ENCODE measurements around the gene TRIM42.

The TRIM42 gene

GRCh38 chr3:140682586-140682985 lies 4.7 kb downstream of the TRIM42 start:
- Histone ChIP-seq H3K27me3 (replicated peaks; ENCODE audit: control insufficient read depth, insufficient read depth, low read length, poor library complexity, severe bottlenecking) (no peaks in the 10 kb centered on the region), H3K27ac (ENCODE audit: insufficient read depth, low read length, poor library complexity, severe bottlenecking) (no peak overlapping the region), H3K36me3 (ENCODE audit: control insufficient read depth, insufficient read depth, low read length) (no peaks in the 10 kb centered on the region), H3K4me1 (ENCODE audit: control insufficient read depth, insufficient read depth, low read length, poor library complexity, severe bottlenecking) (no peaks in the 10 kb centered on the region), H3K9me3 (ENCODE audit: control insufficient read depth, low read length) (no peaks in the 10 kb centered on the region), H3K4me3 (ENCODE audit: insufficient read depth, low read depth, low read length, poor library complexity, severe bottlenecking) (no peak overlapping the region)
- no peak for DNase-seq

DNA sequence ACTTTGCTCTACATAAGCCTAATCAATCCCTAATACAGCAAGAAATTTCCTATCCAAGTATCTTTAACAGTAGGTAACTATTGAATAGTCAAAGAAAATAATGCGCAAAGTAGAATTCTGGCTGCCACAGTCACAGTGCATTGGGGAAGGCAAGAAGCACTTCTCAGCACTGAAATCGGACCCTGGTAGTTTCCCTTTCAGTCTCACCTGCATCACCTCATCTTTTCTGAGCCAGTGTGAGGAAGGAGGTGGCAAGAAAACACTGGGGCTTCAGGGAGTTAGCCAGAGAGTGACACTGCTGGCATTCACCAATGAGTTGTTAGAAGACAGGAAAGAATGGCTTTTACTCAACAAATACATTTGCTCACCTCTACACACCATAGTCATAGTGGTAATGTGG lies 8.3 kb downstream of the TRIM42 start:
- H3K4me3 ChIP-seq (ENCODE audit: insufficient read depth, low read depth, low read length, poor library complexity, severe bottlenecking) = no peak overlapping the region
- no peaks in the 10 kb centered on the region for H3K27me3 ChIP-seq (replicated peaks; ENCODE audit: control insufficient read depth, insufficient read depth, low read length, poor library complexity, severe bottlenecking)
- no peak overlapping the region for H3K27ac ChIP-seq (ENCODE audit: insufficient read depth, low read length, poor library complexity, severe bottlenecking)
- H3K9me3 ChIP-seq (ENCODE audit: control insufficient read depth, low read length) = no peaks in the 10 kb centered on the region
- no peak for DNase-seq
- no peaks in the 10 kb centered on the region for H3K4me1 ChIP-seq (ENCODE audit: control insufficient read depth, insufficient read depth, low read length, poor library complexity, severe bottlenecking)
- no peaks in the 10 kb centered on the region for H3K36me3 ChIP-seq (ENCODE audit: control insufficient read depth, insufficient read depth, low read length)

DNA sequence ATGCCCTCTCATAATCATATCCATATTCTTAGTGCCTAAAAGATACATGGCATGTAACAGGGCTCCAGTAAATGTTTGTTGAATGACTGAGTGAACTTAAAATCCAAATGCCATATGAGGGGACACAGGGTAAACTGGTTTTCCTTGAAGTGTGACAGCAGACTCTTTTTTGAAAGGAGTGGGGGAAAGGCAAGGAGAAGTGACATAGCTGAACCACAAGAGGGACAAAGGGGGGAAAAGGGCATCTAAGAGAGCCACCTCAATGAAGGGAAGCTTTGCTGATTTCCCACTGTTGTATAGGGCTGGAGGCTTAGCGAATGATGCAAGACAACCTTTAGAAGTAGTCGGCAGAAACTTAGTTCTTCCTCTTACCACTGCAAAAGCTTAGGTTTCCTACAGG lies 9.1 kb downstream of the TRIM42 start:
- Histone ChIP-seq H3K4me3 (ENCODE audit: insufficient read depth, low read depth, low read length, poor library complexity, severe bottlenecking) (no peak overlapping the region), H3K27ac (ENCODE audit: insufficient read depth, low read length, poor library complexity, severe bottlenecking) (no peak overlapping the region), H3K36me3 (ENCODE audit: control insufficient read depth, insufficient read depth, low read length) (no peaks in the 10 kb centered on the region), H3K27me3 (replicated peaks; ENCODE audit: control insufficient read depth, insufficient read depth, low read length, poor library complexity, severe bottlenecking) (no peaks in the 10 kb centered on the region), H3K4me1 (ENCODE audit: control insufficient read depth, insufficient read depth, low read length, poor library complexity, severe bottlenecking) (no peaks in the 10 kb centered on the region), H3K9me3 (ENCODE audit: control insufficient read depth, low read length) (no peaks in the 10 kb centered on the region)
- no peak for DNase-seq

DNA sequence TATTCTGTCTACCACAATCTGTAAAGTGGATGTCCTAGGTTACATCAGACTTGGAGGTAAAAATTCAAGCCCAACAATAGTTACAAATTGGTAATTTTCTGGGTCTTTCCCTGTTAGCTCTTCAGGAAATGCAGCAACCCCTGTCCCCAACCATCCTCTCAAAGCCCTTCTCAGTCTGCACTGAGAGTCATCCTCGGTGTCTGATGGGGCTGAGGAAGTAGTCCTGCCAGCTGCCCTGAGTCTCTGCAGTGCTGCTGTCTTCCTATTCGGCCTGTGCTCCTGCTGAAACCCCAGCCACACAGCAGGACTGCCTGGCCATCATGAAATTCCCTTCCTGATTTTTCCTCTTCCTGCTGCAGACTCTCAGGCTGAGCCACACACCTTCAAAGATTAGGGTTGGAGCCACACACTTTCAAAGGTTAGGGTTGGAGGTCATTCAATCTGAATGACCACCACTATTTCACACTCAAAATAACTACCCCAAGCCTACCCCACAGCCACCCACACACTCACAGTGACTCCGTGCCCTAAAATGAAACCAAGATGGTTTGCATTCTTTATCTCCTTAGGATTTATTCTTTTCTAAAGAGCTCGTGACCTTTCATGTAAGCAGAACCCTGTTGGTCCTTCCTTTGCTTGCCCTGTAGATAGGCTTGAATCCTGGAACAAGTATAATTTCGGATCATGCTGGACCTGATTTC lies 17.6 kb downstream of the TRIM42 start:
- no peak for DNase-seq
- H3K27ac ChIP-seq (ENCODE audit: insufficient read depth, low read length, poor library complexity, severe bottlenecking) = no peak overlapping the region
- no peaks in the 10 kb centered on the region for H3K4me1 ChIP-seq (ENCODE audit: control insufficient read depth, insufficient read depth, low read length, poor library complexity, severe bottlenecking)
- H3K4me3 ChIP-seq (ENCODE audit: insufficient read depth, low read depth, low read length, poor library complexity, severe bottlenecking) = no peak overlapping the region
- no peaks in the 10 kb centered on the region for H3K36me3 ChIP-seq (ENCODE audit: control insufficient read depth, insufficient read depth, low read length)
- H3K9me3 ChIP-seq (ENCODE audit: control insufficient read depth, low read length) = no peaks in the 10 kb centered on the region
- no peaks in the 10 kb centered on the region for H3K27me3 ChIP-seq (replicated peaks; ENCODE audit: control insufficient read depth, insufficient read depth, low read length, poor library complexity, severe bottlenecking)

GRCh38 chr3:140699516-140700231 lies 21.8 kb downstream of the TRIM42 start:
- no peak for DNase-seq
- Histone ChIP-seq H3K9me3 (ENCODE audit: control insufficient read depth, low read length) (no peaks in the 10 kb centered on the region), H3K27ac (ENCODE audit: insufficient read depth, low read length, poor library complexity, severe bottlenecking) (no peak overlapping the region), H3K36me3 (ENCODE audit: control insufficient read depth, insufficient read depth, low read length) (no peaks in the 10 kb centered on the region), H3K27me3 (replicated peaks; ENCODE audit: control insufficient read depth, insufficient read depth, low read length, poor library complexity, severe bottlenecking) (no peaks in the 10 kb centered on the region), H3K4me1 (ENCODE audit: control insufficient read depth, insufficient read depth, low read length, poor library complexity, severe bottlenecking) (no peaks in the 10 kb centered on the region), H3K4me3 (ENCODE audit: insufficient read depth, low read depth, low read length, poor library complexity, severe bottlenecking) (no peak overlapping the region)

DNA sequence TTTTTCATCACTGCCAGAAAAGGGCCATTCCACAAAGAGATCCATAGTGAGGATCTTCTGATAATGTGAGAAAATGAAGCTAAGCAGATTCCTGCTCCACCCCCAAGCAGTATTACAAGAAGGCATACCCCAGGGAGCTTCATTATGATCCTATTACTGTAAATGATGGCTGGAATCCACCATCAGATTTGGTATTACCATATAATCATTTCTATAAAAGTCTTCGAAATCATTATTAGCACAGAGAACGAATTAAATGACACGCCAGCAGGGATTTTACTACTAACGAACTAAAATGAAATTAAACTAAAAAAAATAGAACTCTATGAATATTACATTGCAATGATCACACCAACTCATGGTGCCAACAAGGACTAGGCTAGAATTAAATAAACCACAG lies 24.4 kb downstream of the TRIM42 start:
- DNase-seq = no peak
- no peaks in the 10 kb centered on the region for H3K27me3 ChIP-seq (replicated peaks; ENCODE audit: control insufficient read depth, insufficient read depth, low read length, poor library complexity, severe bottlenecking)
- H3K4me3 ChIP-seq (ENCODE audit: insufficient read depth, low read depth, low read length, poor library complexity, severe bottlenecking) = no peak overlapping the region
- H3K4me1 ChIP-seq (ENCODE audit: control insufficient read depth, insufficient read depth, low read length, poor library complexity, severe bottlenecking) = no peaks in the 10 kb centered on the region
- no peaks in the 10 kb centered on the region for H3K9me3 ChIP-seq (ENCODE audit: control insufficient read depth, low read length)
- no peaks in the 10 kb centered on the region for H3K36me3 ChIP-seq (ENCODE audit: control insufficient read depth, insufficient read depth, low read length)
- no peak overlapping the region for H3K27ac ChIP-seq (ENCODE audit: insufficient read depth, low read length, poor library complexity, severe bottlenecking)

DNA sequence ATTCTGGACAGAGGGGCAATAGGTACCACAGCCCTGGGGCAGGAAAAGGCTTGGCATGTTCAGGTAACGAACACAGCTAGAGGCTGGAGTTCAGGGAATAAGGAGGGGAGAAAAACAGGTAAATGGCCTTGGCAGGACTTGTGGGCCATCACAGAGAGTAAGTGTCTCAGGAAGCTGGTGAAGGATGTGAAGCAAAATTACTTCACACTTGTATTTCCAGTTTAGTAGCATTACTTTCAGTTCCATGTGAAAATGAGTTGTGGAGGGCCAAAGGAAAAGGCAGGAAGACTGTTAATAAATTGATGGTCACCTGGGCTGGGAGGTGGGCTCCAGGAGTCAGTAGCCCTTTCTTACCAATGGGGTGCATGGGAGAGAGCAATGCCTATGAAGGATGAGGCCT lies 25.6 kb downstream of the TRIM42 start:
- Histone ChIP-seq H3K27ac (ENCODE audit: insufficient read depth, low read length, poor library complexity, severe bottlenecking) (no peak overlapping the region), H3K4me3 (ENCODE audit: insufficient read depth, low read depth, low read length, poor library complexity, severe bottlenecking) (no peak overlapping the region), H3K4me1 (ENCODE audit: control insufficient read depth, insufficient read depth, low read length, poor library complexity, severe bottlenecking) (no peaks in the 10 kb centered on the region), H3K36me3 (ENCODE audit: control insufficient read depth, insufficient read depth, low read length) (no peaks in the 10 kb centered on the region), H3K9me3 (ENCODE audit: control insufficient read depth, low read length) (no peaks in the 10 kb centered on the region), H3K27me3 (replicated peaks; ENCODE audit: control insufficient read depth, insufficient read depth, low read length, poor library complexity, severe bottlenecking) (no peaks in the 10 kb centered on the region)
- no peak for DNase-seq

- no peak for DNase-seq
- H3K4me3 ChIP-seq (ENCODE audit: insufficient read depth, low read depth, low read length, poor library complexity, severe bottlenecking) = no peak overlapping the region
- no peak overlapping the region for H3K27ac ChIP-seq (ENCODE audit: insufficient read depth, low read length, poor library complexity, severe bottlenecking)
Observed at GRCh38 chr3:140704733-140705132, 26.9 kb downstream of the TRIM42 start.

DNA sequence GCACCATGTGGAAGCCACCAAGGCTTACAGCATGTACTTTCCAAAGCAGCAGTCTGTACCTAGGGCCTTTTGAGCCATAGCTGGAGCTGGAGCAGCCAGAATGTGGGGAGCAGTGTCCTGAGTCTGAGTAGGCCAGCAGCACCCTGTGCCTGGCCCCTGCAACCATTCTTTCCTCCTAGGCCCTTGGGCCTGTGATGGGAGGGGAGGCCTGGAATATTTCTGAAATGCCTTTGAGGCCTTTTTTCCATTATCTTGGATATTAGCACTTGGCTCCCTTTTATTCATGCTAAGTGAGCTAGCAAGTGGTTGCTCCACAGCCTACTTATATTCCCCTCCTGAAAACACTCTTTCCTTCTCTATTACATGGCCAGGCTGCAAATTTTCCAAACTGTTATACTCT lies 28.1 kb downstream of the TRIM42 start:
- no peaks in the 10 kb centered on the region for H3K9me3 ChIP-seq (ENCODE audit: control insufficient read depth, low read length)
- no peaks in the 10 kb centered on the region for H3K4me1 ChIP-seq (ENCODE audit: control insufficient read depth, insufficient read depth, low read length, poor library complexity, severe bottlenecking)
- H3K27ac ChIP-seq (ENCODE audit: insufficient read depth, low read length, poor library complexity, severe bottlenecking) = no peak overlapping the region
- H3K36me3 ChIP-seq (ENCODE audit: control insufficient read depth, insufficient read depth, low read length) = no peaks in the 10 kb centered on the region
- no peaks in the 10 kb centered on the region for H3K27me3 ChIP-seq (replicated peaks; ENCODE audit: control insufficient read depth, insufficient read depth, low read length, poor library complexity, severe bottlenecking)
- H3K4me3 ChIP-seq (ENCODE audit: insufficient read depth, low read depth, low read length, poor library complexity, severe bottlenecking) = no peak overlapping the region
- no peak for DNase-seq

More at GRCh38 chr3:140704733-140705132, 26.9 kb downstream of the TRIM42 start:
- no peaks in the 10 kb centered on the region for H3K4me1 ChIP-seq (ENCODE audit: control insufficient read depth, insufficient read depth, low read length, poor library complexity, severe bottlenecking)
- H3K9me3 ChIP-seq (ENCODE audit: control insufficient read depth, low read length) = no peaks in the 10 kb centered on the region
- H3K36me3 ChIP-seq (ENCODE audit: control insufficient read depth, insufficient read depth, low read length) = no peaks in the 10 kb centered on the region
- no peaks in the 10 kb centered on the region for H3K27me3 ChIP-seq (replicated peaks; ENCODE audit: control insufficient read depth, insufficient read depth, low read length, poor library complexity, severe bottlenecking)

GRCh38 chr3:140706360-140706759 lies 28.5 kb downstream of the TRIM42 start:
- no peaks in the 10 kb centered on the region for H3K4me1 ChIP-seq (ENCODE audit: control insufficient read depth, insufficient read depth, low read length, poor library complexity, severe bottlenecking)

More at GRCh38 chr3:140706360-140706759, 28.5 kb downstream of the TRIM42 start:
- Histone ChIP-seq H3K9me3 (ENCODE audit: control insufficient read depth, low read length) (no peaks in the 10 kb centered on the region), H3K27me3 (replicated peaks; ENCODE audit: control insufficient read depth, insufficient read depth, low read length, poor library complexity, severe bottlenecking) (no peaks in the 10 kb centered on the region), H3K27ac (ENCODE audit: insufficient read depth, low read length, poor library complexity, severe bottlenecking) (no peak overlapping the region), H3K36me3 (ENCODE audit: control insufficient read depth, insufficient read depth, low read length) (no peaks in the 10 kb centered on the region), H3K4me3 (ENCODE audit: insufficient read depth, low read depth, low read length, poor library complexity, severe bottlenecking) (no peak overlapping the region)
- no peak for DNase-seq
